Measurements from ENCODE around the gene WDR43.

Gene WDR43

DNA sequence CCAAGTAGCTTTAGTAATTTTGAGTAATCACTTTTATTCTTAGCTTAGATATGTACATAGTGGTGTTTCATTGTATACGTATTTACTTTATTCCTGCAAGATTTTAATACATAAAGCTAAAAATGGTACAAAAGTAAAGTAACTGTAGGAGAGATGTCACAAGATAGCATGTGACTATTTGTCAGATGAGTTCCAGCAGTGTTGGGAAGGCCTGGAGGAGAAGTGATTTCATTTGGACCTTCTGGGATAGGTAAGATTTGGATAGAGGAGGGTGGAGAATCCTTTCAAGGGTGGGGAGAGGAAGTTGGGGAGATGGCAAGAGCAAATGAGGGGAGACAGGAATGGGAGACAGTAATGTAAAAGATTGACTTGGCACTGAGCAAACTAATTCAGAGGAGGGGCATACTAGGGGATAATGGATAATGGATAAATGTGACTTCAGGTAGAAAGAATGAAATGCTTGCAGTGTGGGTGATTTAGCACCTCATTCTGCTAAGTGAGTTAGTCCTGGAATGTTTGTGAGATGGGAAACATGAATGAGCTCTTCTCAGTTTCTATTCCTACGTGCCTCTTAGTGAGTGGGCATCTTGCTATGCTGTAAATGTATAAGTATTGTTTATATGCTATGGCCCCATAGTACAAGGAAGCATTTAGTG is 10.5 kb downstream of the WDR43 start:
- Histone ChIP-seq H3K79me2 (ENCODE audit: control insufficient read depth, insufficient read depth, low read length, poor library complexity) (peaks cover 1% of the 10 kb centered on the region), H3K4me1 (ENCODE audit: control insufficient read depth in 1 of 2, insufficient read depth in 2 of 2, low read length in 2 of 2) (no peaks in the 10 kb centered on the region), H3K14ac (ENCODE audit: low read length) (no peak overlapping the region), H2BK12ac (ENCODE audit: low read length) (no peak overlapping the region), H3K4me3 (ENCODE audit: low read depth, low read length) (no peak overlapping the region), H3K9ac (ENCODE audit: low read length) (no peak overlapping the region), H3K18ac (ENCODE audit: low read length) (no peak overlapping the region), H2BK120ac (ENCODE audit: insufficient read depth, low read length, poor library complexity) (no peak overlapping the region), H4K12ac (ENCODE audit: low read depth, low read length) (no peak overlapping the region), H2AFZ (ENCODE audit: insufficient read depth, low read length, poor library complexity) (no peak overlapping the region), H4K8ac (ENCODE audit: low read depth, low read length) (no peak overlapping the region), H2BK5ac (ENCODE audit: low read depth, low read length, poor library complexity) (peak overlapping the region; percentile 1), H3K27ac (ENCODE audit: low read depth, low read length) (no peak overlapping the region), H3K79me1 (ENCODE audit: low read length) (no peaks in the 10 kb centered on the region), H3K36me3 (ENCODE audit: control insufficient read depth in 1 of 2, insufficient read depth in 2 of 2, low read length in 2 of 2) (peaks cover 18 to 31% of the 10 kb centered on the region in 2 experiments), H3K23ac (ENCODE audit: low read length) (no peak overlapping the region), H3K4me2 (ENCODE audit: low read length) (no peak overlapping the region), H3K4ac (ENCODE audit: low read depth, low read length) (peak overlapping the region; percentile 21), H4K91ac (ENCODE audit: low read depth, low read length) (no peak overlapping the region), H3K27me3 (ENCODE audit: insufficient read depth, low read length) (no peaks in the 10 kb centered on the region), H3K9me3 (ENCODE audit: insufficient read depth, low read depth, low read length) (no peaks in the 10 kb centered on the region), H2AK5ac (ENCODE audit: low read length) (no peak overlapping the region)
- no peak for DNase-seq
- WGBS (ENCODE audit: extremely low coverage, insufficient coverage, insufficient read length), result no CpG with 5 or more reads among the region's 2 CpGs

DNA sequence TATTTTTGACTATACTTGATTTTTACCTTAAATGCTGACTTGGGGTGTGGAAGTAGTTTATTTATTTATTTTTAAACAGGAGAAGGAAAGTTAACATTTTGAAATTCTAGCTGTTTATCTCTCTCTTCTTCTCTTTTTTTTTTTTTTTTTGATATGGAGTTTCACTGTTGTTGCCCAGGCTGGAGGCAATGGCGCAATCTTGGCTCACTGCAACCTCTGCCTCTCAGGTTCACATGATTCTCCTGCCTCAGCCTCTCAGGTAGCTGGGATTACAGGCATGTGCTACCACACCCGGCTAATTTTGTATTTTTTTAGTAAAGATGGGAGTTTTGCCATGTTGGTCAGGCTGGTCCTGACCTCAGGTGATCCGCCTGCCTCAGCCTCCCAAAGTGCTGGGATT is 11.1 kb downstream of the WDR43 start:
- H3K18ac ChIP-seq (ENCODE audit: low read length), result no peak overlapping the region
- no peak overlapping the region for H4K91ac ChIP-seq (ENCODE audit: low read depth, low read length)
- H3K79me2 ChIP-seq (ENCODE audit: control insufficient read depth, insufficient read depth, low read length, poor library complexity), result peaks cover 1% of the 10 kb centered on the region
- WGBS (ENCODE audit: extremely low coverage, insufficient coverage, insufficient read length), result no CpG with 5 or more reads among the region's 3 CpGs
- H3K9me3 ChIP-seq (ENCODE audit: insufficient read depth, low read depth, low read length), result no peaks in the 10 kb centered on the region
- H4K12ac ChIP-seq (ENCODE audit: low read depth, low read length), result no peak overlapping the region
- no peak overlapping the region for H3K14ac ChIP-seq (ENCODE audit: low read length)
- H3K36me3 ChIP-seq (ENCODE audit: control insufficient read depth in 1 of 2, insufficient read depth in 2 of 2, low read length in 2 of 2), result peaks cover 18 to 31% of the 10 kb centered on the region in 2 experiments
- no peak overlapping the region for H3K9ac ChIP-seq (ENCODE audit: low read length)
- no peak overlapping the region for H4K8ac ChIP-seq (ENCODE audit: low read depth, low read length)
- no peak overlapping the region for H2BK5ac ChIP-seq (ENCODE audit: low read depth, low read length, poor library complexity)
- H3K4me2 ChIP-seq (ENCODE audit: low read length), result no peak overlapping the region
- no peaks in the 10 kb centered on the region for H3K4me1 ChIP-seq (ENCODE audit: control insufficient read depth in 1 of 2, insufficient read depth in 2 of 2, low read length in 2 of 2)
- no peak overlapping the region for H3K4ac ChIP-seq (ENCODE audit: low read depth, low read length)
- H3K23ac ChIP-seq (ENCODE audit: low read length), result no peak overlapping the region
- no peak overlapping the region for H2BK12ac ChIP-seq (ENCODE audit: low read length)
- no peaks in the 10 kb centered on the region for H3K27me3 ChIP-seq (ENCODE audit: insufficient read depth, low read length)
- DNase-seq, result no peak
- no peak overlapping the region for H2AK5ac ChIP-seq (ENCODE audit: low read length)
- H3K27ac ChIP-seq (ENCODE audit: low read depth, low read length), result no peak overlapping the region
- H2BK120ac ChIP-seq (ENCODE audit: insufficient read depth, low read length, poor library complexity), result no peak overlapping the region
- no peak overlapping the region for H2AFZ ChIP-seq (ENCODE audit: insufficient read depth, low read length, poor library complexity)
- no peaks in the 10 kb centered on the region for H3K79me1 ChIP-seq (ENCODE audit: low read length)
- no peak overlapping the region for H3K4me3 ChIP-seq (ENCODE audit: low read depth, low read length)

DNA sequence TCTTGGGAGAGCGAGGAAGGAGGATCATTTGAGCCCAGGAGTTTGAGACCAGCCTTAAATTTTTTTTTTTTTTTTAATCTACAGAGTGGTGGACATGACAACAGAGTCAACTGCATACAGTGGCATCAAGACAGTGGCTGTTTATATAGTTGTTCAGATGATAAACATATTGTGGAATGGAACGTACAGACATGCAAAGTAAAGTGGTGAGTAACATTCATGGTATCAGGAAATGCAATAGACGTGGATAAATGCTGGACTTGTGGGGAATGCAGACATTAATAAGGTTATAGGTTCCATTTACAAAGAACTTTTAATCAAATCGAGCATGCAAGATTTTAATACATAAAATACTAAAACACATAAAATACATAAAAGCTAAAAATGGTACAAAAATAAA is 11.9 kb downstream of the WDR43 start:
- Histone ChIP-seq H3K18ac (ENCODE audit: low read length) (no peak overlapping the region), H3K27me3 (ENCODE audit: insufficient read depth, low read length) (no peaks in the 10 kb centered on the region), H3K79me1 (ENCODE audit: low read length) (no peaks in the 10 kb centered on the region), H4K91ac (ENCODE audit: low read depth, low read length) (no peak overlapping the region), H3K4me3 (ENCODE audit: low read depth, low read length) (no peak overlapping the region), H3K27ac (ENCODE audit: low read depth, low read length) (no peak overlapping the region), H3K14ac (ENCODE audit: low read length) (no peak overlapping the region), H4K12ac (ENCODE audit: low read depth, low read length) (no peak overlapping the region), H3K9me3 (ENCODE audit: insufficient read depth, low read depth, low read length) (no peaks in the 10 kb centered on the region), H3K79me2 (ENCODE audit: control insufficient read depth, insufficient read depth, low read length, poor library complexity) (peaks cover 1% of the 10 kb centered on the region), H2AK5ac (ENCODE audit: low read length) (no peak overlapping the region), H3K4ac (ENCODE audit: low read depth, low read length) (no peak overlapping the region), H2BK5ac (ENCODE audit: low read depth, low read length, poor library complexity) (no peak overlapping the region), H3K4me1 (ENCODE audit: control insufficient read depth in 1 of 2, insufficient read depth in 2 of 2, low read length in 2 of 2) (no peaks in the 10 kb centered on the region), H2AFZ (ENCODE audit: insufficient read depth, low read length, poor library complexity) (no peak overlapping the region), H2BK12ac (ENCODE audit: low read length) (no peak overlapping the region), H3K9ac (ENCODE audit: low read length) (no peak overlapping the region), H4K8ac (ENCODE audit: low read depth, low read length) (no peak overlapping the region), H3K23ac (ENCODE audit: low read length) (no peak overlapping the region), H3K4me2 (ENCODE audit: low read length) (no peak overlapping the region), H2BK120ac (ENCODE audit: insufficient read depth, low read length, poor library complexity) (no peak overlapping the region), H3K36me3 (ENCODE audit: control insufficient read depth in 1 of 2, insufficient read depth in 2 of 2, low read length in 2 of 2) (peaks cover 22 to 31% of the 10 kb centered on the region in 2 experiments)
- peak in 1 of 2 donors; percentile 40 for DNase-seq
- WGBS (ENCODE audit: extremely low coverage, insufficient coverage, insufficient read length), result no CpG with 5 or more reads among the region's 4 CpGs

DNA sequence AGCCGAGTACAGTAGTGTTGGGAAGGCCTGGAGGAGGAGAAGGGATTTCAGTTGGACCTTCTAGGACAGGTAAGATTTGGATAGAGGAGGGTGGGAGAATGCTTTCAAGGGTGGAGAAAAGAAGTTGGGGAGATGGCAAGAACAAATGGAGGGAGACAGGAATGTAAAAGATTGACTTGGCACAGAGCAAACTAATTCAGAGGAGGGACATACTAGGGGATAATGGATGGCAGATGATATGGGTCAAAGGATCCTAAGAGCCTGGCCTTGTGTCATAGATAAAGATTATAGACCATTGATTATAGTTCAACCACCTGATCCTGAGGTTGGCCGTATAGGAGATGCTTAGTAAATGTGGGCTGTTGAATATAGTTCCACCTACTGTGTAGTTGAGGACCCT is 12.4 kb downstream of the WDR43 start:
- H2BK12ac ChIP-seq (ENCODE audit: low read length), result no peak overlapping the region
- H3K14ac ChIP-seq (ENCODE audit: low read length), result no peak overlapping the region
- H4K8ac ChIP-seq (ENCODE audit: low read depth, low read length), result no peak overlapping the region
- no peak overlapping the region for H3K9ac ChIP-seq (ENCODE audit: low read length)
- H4K12ac ChIP-seq (ENCODE audit: low read depth, low read length), result no peak overlapping the region
- DNase-seq, result no peak
- no peaks in the 10 kb centered on the region for H3K4me1 ChIP-seq (ENCODE audit: control insufficient read depth in 1 of 2, insufficient read depth in 2 of 2, low read length in 2 of 2)
- no CpG with 5 or more reads among the region's 2 CpGs for WGBS (ENCODE audit: extremely low coverage, insufficient coverage, insufficient read length)
- no peaks in the 10 kb centered on the region for H3K27me3 ChIP-seq (ENCODE audit: insufficient read depth, low read length)
- no peak overlapping the region for H3K4me3 ChIP-seq (ENCODE audit: low read depth, low read length)
- H3K36me3 ChIP-seq (ENCODE audit: control insufficient read depth in 1 of 2, insufficient read depth in 2 of 2, low read length in 2 of 2), result peaks cover 26 to 34% of the 10 kb centered on the region in 2 experiments
- H3K79me1 ChIP-seq (ENCODE audit: low read length), result no peaks in the 10 kb centered on the region
- H2AFZ ChIP-seq (ENCODE audit: insufficient read depth, low read length, poor library complexity), result no peak overlapping the region
- peak overlapping the region; percentile 23 for H3K18ac ChIP-seq (ENCODE audit: low read length)
- no peak overlapping the region for H2AK5ac ChIP-seq (ENCODE audit: low read length)
- H3K23ac ChIP-seq (ENCODE audit: low read length), result no peak overlapping the region
- no peak overlapping the region for H2BK120ac ChIP-seq (ENCODE audit: insufficient read depth, low read length, poor library complexity)
- H4K91ac ChIP-seq (ENCODE audit: low read depth, low read length), result no peak overlapping the region
- no peaks in the 10 kb centered on the region for H3K9me3 ChIP-seq (ENCODE audit: insufficient read depth, low read depth, low read length)
- H2BK5ac ChIP-seq (ENCODE audit: low read depth, low read length, poor library complexity), result no peak overlapping the region
- H3K4me2 ChIP-seq (ENCODE audit: low read length), result no peak overlapping the region
- no peak overlapping the region for H3K27ac ChIP-seq (ENCODE audit: low read depth, low read length)
- H3K4ac ChIP-seq (ENCODE audit: low read depth, low read length), result peak overlapping the region; percentile 82
- H3K79me2 ChIP-seq (ENCODE audit: control insufficient read depth, insufficient read depth, low read length, poor library complexity), result peaks cover 1% of the 10 kb centered on the region

Measured in trophoblast cell (in vitro differentiated cells and primary cell).